Nephron (organoid): ENCODE results near the gene DST.
A peak's percentile ranks its signal among the peaks of the same experiment; 100 is the strongest.

Source experiments
- H3K27ac Mint-ChIP-seq, 3 experiments: 2 replicates each; pipeline ENCODE4 v1.8.0; 2020; ENCODE audit warnings: mixed read lengths in 3 of 3, mild to moderate bottlenecking in 2 of 3, moderate library complexity in 1 of 3
- H3K27me3 Mint-ChIP-seq: 2 replicates; pipeline ENCODE4 v1.8.0; 2021; ENCODE audit warnings: low read depth, mild to moderate bottlenecking, moderate library complexity, mixed read lengths
- H3K36me3 Mint-ChIP-seq: 2 replicates; pipeline ENCODE4 v1.8.0; 2020; ENCODE audit warnings: low read depth, mixed read lengths
- H3K4me1 Mint-ChIP-seq: 2 replicates; pipeline ENCODE4 v1.8.0; 2020; ENCODE audit warnings: mixed read lengths
- H3K4me3 Mint-ChIP-seq, 3 experiments: 2 replicates each; pipeline ENCODE4 v1.8.0; 2020; ENCODE audit warnings: mild to moderate bottlenecking in 3 of 3, mixed read lengths in 3 of 3, moderate library complexity in 2 of 3
- H3K9me3 Mint-ChIP-seq: 2 replicates; pipeline ENCODE4 v1.8.0; 2020; ENCODE audit warnings: mixed read lengths
- TF ChIP-seq, protein P1 (sequence below), 3 experiments: fragments of 200-600 bp; sonication (generic); IDR thresholded peaks; one replicate each; pipeline ENCODE4 v1.5.0; 2021; ENCODE audit warnings: antibody characterized with exemption in 3 of 3; ENCODE audit not compliant: unreplicated experiment in 3 of 3

DST gene

DNA sequence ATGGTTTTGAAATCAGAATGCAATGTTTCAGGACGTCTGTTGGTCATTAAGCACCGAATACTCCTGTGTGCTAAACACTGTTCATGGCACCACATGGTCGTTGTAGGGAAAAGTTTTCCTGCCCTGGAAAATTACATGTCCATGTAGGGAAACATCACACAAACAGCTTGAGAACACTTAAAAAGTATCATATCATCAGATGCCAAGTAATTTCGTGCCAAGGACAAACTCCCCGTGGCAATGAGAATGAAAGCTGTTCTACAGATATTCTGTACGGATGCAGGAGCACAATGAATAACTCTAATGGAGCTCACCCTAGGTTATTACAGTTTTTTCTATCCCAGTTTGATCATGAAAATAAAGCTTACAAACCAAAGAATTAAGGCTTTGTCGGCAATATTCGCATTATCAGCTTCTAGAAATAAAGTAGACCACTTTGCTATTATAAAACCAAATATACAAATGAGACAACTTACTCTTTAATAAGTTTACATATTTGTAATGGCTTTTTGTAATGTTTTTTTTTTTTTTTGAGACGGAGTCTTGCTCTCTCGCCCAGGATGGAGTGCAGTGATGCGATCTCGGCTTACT, 4.6 kb upstream of the DST start:
- no peak overlapping the region for H3K4me3 Mint-ChIP-seq
- TF ChIP-seq, protein P1, sequence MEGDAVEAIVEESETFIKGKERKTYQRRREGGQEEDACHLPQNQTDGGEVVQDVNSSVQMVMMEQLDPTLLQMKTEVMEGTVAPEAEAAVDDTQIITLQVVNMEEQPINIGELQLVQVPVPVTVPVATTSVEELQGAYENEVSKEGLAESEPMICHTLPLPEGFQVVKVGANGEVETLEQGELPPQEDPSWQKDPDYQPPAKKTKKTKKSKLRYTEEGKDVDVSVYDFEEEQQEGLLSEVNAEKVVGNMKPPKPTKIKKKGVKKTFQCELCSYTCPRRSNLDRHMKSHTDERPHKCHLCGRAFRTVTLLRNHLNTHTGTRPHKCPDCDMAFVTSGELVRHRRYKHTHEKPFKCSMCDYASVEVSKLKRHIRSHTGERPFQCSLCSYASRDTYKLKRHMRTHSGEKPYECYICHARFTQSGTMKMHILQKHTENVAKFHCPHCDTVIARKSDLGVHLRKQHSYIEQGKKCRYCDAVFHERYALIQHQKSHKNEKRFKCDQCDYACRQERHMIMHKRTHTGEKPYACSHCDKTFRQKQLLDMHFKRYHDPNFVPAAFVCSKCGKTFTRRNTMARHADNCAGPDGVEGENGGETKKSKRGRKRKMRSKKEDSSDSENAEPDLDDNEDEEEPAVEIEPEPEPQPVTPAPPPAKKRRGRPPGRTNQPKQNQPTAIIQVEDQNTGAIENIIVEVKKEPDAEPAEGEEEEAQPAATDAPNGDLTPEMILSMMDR (IDR thresholded peaks at IDR 0.05; ENCODE audit: unreplicated experiment in 3 of 3), result no peak
- no peaks in the 10 kb centered on the region for H3K27me3 Mint-ChIP-seq
- peaks cover 32% of the 10 kb centered on the region for H3K36me3 Mint-ChIP-seq
- no peak overlapping the region for H3K27ac Mint-ChIP-seq
- H3K4me1 Mint-ChIP-seq, result peaks cover 4% of the 10 kb centered on the region
- no peaks in the 10 kb centered on the region for H3K9me3 Mint-ChIP-seq

DNA sequence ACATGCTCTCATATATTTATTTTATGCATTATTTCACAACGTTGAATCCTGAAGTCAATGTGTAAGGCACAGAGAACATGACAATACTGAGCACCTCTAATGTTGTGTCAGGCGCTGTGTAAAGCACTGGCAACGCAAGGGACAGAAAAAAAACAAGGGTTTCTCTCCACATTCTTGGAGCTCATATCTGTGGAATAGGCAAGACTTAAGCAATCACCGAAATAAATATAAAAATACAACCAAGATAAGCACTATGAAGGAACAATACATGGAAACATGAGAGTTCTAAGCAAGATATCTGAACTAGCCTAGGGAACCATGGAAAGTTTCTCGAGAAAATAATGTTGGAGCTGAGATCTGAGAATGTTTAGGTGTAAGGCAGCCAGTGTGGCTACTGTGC, 1.7 kb upstream of the DST start:
- H3K27ac Mint-ChIP-seq, result no peak overlapping the region
- H3K36me3 Mint-ChIP-seq, result peaks cover 28% of the 10 kb centered on the region
- H3K4me1 Mint-ChIP-seq, result no peaks in the 10 kb centered on the region
- TF ChIP-seq, protein P1 (IDR thresholded peaks at IDR 0.05; ENCODE audit: unreplicated experiment in 3 of 3), result no peak
- no peaks in the 10 kb centered on the region for H3K9me3 Mint-ChIP-seq
- H3K27me3 Mint-ChIP-seq, result no peaks in the 10 kb centered on the region
- H3K4me3 Mint-ChIP-seq, result no peak overlapping the region

DNA sequence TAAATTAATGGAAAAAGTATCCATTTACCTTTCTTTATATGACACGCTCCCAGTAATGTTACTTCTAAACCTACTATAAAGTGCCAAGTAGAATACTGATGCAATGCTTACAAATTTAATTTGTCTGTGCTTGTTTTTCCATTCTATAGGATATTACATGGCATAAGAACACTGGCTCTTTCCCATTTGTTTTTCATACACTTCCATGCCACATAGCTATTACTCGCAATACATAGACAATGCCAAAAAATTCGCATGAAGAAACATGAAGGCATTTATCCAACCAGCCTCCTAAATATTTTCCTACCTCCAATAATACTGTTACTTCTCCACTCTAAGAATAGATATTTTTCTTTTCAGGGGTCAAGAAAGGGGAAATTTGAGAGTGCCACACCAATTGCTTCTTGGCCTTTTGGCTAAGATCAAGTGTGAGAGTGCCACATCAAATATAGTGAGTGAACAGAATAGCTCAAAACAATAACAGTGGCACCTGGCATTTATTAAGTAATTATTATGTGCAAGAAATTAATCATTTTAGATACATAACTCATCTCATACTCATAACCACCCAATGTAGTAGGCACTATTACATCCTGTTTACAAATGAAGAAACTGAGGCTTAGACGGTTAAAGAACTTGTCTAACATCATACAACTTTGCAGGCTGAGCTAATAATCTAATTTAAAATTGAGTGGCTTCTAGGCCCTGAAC, 845 bp upstream of the DST start:
- TF ChIP-seq, protein P1 (IDR thresholded peaks at IDR 0.05; ENCODE audit: unreplicated experiment in 3 of 3), result no peak
- peaks cover 28% of the 10 kb centered on the region for H3K36me3 Mint-ChIP-seq
- no peaks in the 10 kb centered on the region for H3K9me3 Mint-ChIP-seq
- H3K4me1 Mint-ChIP-seq, result no peaks in the 10 kb centered on the region
- no peak overlapping the region for H3K27ac Mint-ChIP-seq
- no peaks in the 10 kb centered on the region for H3K27me3 Mint-ChIP-seq
- no peak overlapping the region for H3K4me3 Mint-ChIP-seq

DNA sequence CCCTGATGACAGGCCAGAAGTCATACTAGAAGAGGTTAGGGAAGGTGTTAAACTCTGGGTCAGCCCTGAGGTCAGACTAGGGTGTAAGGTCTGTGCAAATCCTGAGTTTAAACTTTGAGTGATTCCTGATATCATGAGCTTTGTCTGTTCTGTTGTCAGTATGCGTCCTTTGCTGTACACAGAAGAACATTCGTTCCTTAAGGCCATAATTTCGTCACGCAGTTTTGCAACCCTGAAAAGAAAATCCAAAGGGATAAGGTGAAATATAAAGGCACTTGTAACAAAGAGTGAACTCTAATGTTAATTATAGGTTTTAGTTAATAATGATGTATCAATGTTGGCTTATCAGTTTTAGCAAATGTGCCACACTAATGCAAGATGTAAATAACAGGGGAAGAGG, 2.3 kb downstream of the DST start:
- Mint-ChIP-seq H3K27ac (no peak overlapping the region), H3K36me3 (peaks cover 15% of the 10 kb centered on the region), H3K27me3 (no peaks in the 10 kb centered on the region), H3K4me3 (no peak overlapping the region), H3K4me1 (no peaks in the 10 kb centered on the region), H3K9me3 (no peaks in the 10 kb centered on the region)
- TF ChIP-seq, protein P1 (IDR thresholded peaks at IDR 0.05; ENCODE audit: unreplicated experiment in 3 of 3), result no peak

DNA sequence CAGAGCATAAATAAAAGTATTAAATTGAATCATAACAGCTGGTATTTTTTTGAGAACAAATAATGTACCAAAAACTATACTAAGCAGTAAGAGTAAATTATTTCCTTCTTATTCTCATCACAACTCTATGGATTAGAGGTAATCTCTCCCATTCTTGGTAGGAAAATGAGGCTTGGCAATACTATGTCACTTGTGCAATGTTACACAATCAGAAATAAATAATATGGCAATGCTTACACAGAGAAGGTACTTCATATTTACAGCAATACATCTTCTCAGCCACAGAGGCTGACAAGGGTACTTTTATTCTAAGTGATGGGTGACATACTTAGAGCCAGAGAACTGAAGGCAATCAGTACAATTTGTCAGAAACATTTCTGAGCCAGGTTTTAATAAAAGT, 3.9 kb downstream of the DST start:
- Mint-ChIP-seq H3K4me3 (no peak overlapping the region), H3K27me3 (no peaks in the 10 kb centered on the region), H3K4me1 (no peaks in the 10 kb centered on the region), H3K9me3 (no peaks in the 10 kb centered on the region), H3K27ac (no peak overlapping the region), H3K36me3 (peaks cover 20% of the 10 kb centered on the region)
- TF ChIP-seq, protein P1 (IDR thresholded peaks at IDR 0.05; ENCODE audit: unreplicated experiment in 3 of 3), result no peak

DNA sequence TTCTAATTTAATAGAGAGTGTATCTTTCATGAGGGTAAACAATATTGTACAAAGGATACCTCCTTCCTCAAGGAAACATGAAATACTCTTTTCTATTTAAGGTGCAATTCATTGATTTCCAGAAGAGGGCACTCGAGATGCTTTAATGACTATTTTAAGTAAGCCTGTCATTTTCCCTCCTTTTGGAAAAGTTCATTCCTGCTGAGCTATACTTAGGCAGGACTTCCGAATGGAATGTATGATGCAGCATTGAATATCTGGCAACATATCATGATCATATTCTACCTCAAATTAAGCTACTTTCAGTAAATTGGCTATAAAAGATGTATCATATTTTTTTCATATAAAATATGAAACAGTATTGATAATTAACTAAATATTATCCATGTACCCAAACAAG, 5.0 kb downstream of the DST start:
- TF ChIP-seq, protein P1 (IDR thresholded peaks at IDR 0.05; ENCODE audit: unreplicated experiment in 3 of 3), result peak; percentile 66 to 76 (median 69)
- H3K27me3 Mint-ChIP-seq, result no peaks in the 10 kb centered on the region
- peaks cover 27% of the 10 kb centered on the region for H3K36me3 Mint-ChIP-seq
- H3K27ac Mint-ChIP-seq, result no peak overlapping the region
- H3K4me3 Mint-ChIP-seq, result no peak overlapping the region
- H3K4me1 Mint-ChIP-seq, result no peaks in the 10 kb centered on the region
- H3K9me3 Mint-ChIP-seq, result no peaks in the 10 kb centered on the region
